HG03025 (cell line): Measurements from ENCODE around the gene CACNA1S.
A peak's percentile ranks its signal among the peaks of the same experiment; 100 is the strongest.

Experiments used
- ATAC-seq: cut with Tn5 transposase; IDR thresholded peaks from one replicate; pipeline ENCODE4 v1.9.1; 2021; ENCODE audit warnings: mild to moderate bottlenecking, moderate library complexity; ENCODE audit not compliant: unreplicated experiment, low FRiP score

The CACNA1S gene

GRCh38 chr1:201119206-201120197 lies 7.3 kb upstream of the CACNA1S start:
- ATAC-seq: no peak

GRCh38 chr1:201116091-201116490 lies 3.9 kb upstream of the CACNA1S start:
- ATAC-seq: no peak

GRCh38 chr1:201115390-201115937 lies 3.2 kb upstream of the CACNA1S start:
- no peak for ATAC-seq

GRCh38 chr1:201114245-201115131 lies 2.3 kb upstream of the CACNA1S start:
- peak; percentile 68 for ATAC-seq

GRCh38 chr1:201113451-201114244 lies 1.4 kb upstream of the CACNA1S start:
- ATAC-seq: no peak

- no peak for ATAC-seq
These were observed 700 bp upstream of the CACNA1S start for GRCh38 chr1:201112926-201113325.

GRCh38 chr1:201111672-201112071 lies 554 bp downstream of the CACNA1S start:
- no peak for ATAC-seq

GRCh38 chr1:201111156-201111555 lies 1.1 kb downstream of the CACNA1S start:
- no peak for ATAC-seq

GRCh38 chr1:201110616-201111015 lies 1.6 kb downstream of the CACNA1S start:
- no peak for ATAC-seq

- no peak for ATAC-seq
These were observed 2.1 kb downstream of the CACNA1S start for GRCh38 chr1:201110138-201110537.

GRCh38 chr1:201109651-201110050 lies 2.6 kb downstream of the CACNA1S start:
- no peak for ATAC-seq

- no peak for ATAC-seq
These were observed 3.6 kb downstream of the CACNA1S start for GRCh38 chr1:201108614-201109013.

GRCh38 chr1:201105688-201106087 lies 6.5 kb downstream of the CACNA1S start:
- ATAC-seq: no peak

GRCh38 chr1:201104141-201104540 lies 8.1 kb downstream of the CACNA1S start:
- ATAC-seq: no peak

- no peak for ATAC-seq
These were observed 8.6 kb downstream of the CACNA1S start for GRCh38 chr1:201103666-201104065.

GRCh38 chr1:201100169-201100930 lies 11.9 kb downstream of the CACNA1S start:
- ATAC-seq: no peak

- ATAC-seq: no peak
These were observed 13.1 kb downstream of the CACNA1S start for GRCh38 chr1:201098992-201099677.

GRCh38 chr1:201096977-201097856 lies 15.0 kb downstream of the CACNA1S start:
- no peak for ATAC-seq
